Measurements from ENCODE around the gene CHD9NB.
"Not testable (repeated sequence)": the region's sequence is repeated elsewhere in the genome, so short reads cannot be mapped to it uniquely, and the experiment has no call there.

Gene CHD9NB

DNA sequence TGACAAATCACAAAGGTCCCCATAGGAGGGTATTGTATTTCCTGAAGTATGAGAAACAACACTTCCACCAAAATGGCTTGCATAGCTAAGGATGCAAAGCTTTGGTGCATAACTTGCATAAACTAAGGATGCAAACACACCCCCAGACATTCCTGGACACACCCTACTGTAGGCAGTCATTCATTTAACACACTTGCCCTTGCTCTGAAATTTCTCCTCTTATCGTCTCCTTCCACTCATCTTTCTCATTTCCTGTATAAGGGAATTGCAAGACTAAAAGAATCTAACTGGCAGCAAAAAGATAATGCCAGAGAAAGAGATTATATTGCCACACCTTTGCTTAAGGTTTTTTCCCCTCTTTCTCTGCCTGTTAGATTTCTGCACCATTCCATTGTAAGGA lies 30.4 kb upstream of the CHD9NB start:
- DNase-seq = no peak

GRCh38 chr16:53082509-53082908 lies 29.8 kb upstream of the CHD9NB start:
- no peak for DNase-seq

- DNase-seq = no peak
Observed at GRCh38 chr16:53081686-53082407, 29.1 kb upstream of the CHD9NB start.

DNA sequence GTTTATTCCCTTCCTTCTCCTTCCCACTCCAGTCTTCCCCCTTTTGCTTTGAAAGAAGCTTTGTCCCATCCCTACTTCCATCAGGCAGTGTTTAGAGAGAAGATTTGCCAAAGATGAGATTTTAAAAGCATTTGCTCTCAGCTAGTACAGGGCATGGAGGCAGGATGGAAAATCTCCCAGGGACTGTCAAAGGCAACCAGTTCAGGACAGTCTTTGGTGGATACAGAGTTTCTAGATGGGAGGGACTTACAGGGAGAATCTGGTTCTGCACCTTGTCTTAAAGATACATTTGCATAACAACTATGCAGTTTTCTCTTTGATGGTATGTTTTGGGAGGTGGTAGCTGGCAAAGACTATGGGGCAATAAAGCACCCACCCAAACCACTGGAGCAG lies 28.3 kb upstream of the CHD9NB start:
- no peak for DNase-seq

- no peak for DNase-seq
Observed at GRCh38 chr16:53080345-53081031, 27.8 kb upstream of the CHD9NB start.

- DNase-seq = no peak
Observed at GRCh38 chr16:53078765-53079485, 26.2 kb upstream of the CHD9NB start.

GRCh38 chr16:53078247-53078646 lies 25.6 kb upstream of the CHD9NB start:
- DNase-seq = no peak

- not testable (repeated sequence) for DNase-seq
Observed at GRCh38 chr16:53075461-53075860, 22.8 kb upstream of the CHD9NB start.

- not testable (repeated sequence) for DNase-seq
Observed at GRCh38 chr16:53074296-53074695, 21.6 kb upstream of the CHD9NB start.

GRCh38 chr16:53073022-53073421 lies 20.3 kb upstream of the CHD9NB start:
- no peak for DNase-seq

DNA sequence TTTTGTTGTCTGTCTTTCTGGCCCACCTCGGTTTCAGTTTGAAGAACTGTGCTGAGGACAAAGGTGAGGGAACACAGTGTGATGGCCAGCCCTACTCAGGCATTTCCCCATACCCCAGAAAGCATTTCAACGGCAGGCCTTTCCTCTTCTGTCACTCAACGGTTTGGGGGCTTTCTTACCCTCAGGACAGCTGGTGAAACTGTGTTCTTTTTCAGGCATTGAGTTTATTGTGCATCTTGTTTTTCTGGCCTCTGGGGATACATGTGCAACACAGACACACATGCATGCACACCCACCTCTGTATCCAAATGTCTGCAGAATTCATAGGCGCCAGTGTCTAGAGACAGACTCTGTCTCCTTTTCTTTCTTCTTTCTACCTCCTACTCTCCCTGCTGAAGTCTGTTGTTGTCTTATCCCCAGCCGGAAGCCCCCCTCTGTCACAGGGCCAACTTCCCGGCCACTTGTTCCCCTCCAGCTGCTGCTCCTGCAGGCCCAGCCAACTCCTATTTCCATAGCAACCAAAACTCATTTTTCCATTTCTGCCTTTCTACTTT lies 19.1 kb upstream of the CHD9NB start:
- no peak for DNase-seq

DNA sequence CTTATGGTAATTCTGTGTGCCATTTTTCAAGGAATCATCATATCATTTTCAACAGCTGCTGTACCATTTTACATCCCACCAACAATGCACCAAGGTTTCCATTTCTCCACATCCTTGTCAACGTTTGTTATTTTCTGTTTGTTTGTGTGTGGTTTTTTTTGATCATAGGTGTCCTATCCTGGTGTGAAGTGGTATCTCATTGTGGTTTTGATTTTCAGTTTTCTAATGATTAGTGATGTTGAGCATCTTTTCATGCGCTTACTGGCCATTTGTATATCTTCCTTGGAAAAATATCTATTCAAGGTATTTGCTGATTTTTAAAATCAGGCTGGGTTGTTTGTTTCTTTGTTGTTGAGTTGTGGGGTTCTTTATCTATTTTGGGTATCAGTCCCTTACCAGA lies 17.1 kb upstream of the CHD9NB start:
- DNase-seq = no peak

DNA sequence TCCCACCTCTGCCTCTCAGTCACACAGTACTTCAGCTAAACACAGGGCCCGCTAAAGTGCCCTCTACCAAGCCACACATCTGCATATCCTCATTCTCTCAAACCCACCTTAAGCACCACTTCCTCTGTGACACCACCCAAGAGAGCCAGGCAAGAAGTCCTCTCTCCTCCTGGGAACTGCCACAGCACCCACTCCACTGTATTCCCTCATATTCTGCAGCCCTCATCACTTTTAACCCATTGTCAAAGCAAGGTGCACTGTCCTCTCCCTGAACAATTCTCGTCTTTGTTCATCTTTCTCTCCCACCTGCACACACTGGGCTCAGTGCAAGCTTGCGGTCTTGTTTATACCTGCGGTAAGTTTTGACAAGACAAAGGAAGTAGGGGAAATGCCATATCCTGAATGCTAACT lies 15.7 kb upstream of the CHD9NB start:
- DNase-seq = no peak

DNA sequence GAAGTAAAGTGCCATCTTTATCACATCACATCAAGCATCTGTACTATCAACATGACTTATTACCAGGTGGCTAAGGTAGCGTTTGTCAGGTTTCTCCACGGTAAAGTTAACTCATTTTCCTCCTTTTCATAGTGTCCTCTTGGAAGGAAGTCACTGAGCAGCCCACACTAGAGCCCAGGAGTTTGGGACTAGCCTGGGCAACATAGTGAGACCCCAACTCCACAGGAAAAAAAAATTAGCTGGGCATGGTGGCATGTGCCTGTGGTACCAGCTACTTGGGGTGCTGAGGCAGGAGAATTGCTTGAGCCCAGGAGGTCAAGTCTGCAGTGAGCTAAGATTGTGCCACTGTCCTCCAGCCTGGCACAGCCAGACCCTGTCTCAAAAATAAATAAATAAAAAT lies 15.0 kb upstream of the CHD9NB start:
- no peak for DNase-seq

- no peak for DNase-seq
Observed at GRCh38 chr16:53065461-53066061, 12.9 kb upstream of the CHD9NB start.

DNA sequence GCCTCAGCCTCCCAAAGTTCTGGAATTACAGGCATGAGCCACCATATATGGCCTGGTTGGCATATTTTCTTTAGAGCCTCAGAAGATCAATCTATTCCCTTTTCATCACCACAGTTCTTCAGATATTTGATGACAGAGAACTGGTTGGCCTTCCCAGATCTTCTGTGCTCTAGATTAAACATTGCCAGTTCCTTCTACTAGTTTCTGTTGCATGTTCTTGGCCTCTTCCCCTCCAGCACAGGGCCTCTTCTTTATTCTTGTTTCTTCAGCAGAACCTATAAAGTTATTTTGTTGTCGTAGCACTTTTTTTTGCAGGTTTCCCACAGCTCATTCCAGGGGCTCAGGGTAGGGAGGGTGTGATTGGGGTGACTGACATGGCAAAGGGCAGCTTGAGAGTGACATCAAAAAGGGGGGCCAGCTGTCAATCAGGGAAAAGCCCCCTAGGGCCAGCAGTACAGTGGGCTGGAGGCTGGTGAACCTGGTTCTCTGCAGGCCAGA lies 11.4 kb upstream of the CHD9NB start:
- no peak for DNase-seq

DNA sequence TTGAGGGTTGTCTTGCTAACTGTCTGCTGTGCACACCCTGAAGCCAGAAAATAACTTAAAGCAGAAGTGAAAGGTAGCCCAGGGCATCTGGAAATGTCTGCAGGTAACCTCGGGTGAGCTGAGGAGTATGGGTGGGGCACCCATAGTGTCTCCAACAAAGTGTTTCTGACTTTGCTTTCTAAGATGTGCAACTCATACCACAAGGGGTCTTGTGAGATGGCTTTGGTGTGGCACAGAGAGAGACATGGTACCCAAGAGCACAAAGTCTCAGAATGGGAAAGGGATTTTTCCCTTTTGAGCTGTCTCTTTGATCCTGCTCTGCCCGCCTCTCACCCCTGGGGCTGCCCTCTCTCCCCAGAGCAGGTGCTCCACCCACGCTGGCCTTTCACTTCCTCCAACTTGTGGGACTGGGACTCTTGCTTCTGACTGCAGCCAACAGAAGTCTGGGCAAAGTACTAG lies 9.0 kb upstream of the CHD9NB start:
- DNase-seq = no peak

- no peak for DNase-seq
Observed at GRCh38 chr16:53061256-53061655, 8.6 kb upstream of the CHD9NB start.

GRCh38 chr16:53059672-53060071 lies 7.0 kb upstream of the CHD9NB start:
- no peak for DNase-seq

DNA sequence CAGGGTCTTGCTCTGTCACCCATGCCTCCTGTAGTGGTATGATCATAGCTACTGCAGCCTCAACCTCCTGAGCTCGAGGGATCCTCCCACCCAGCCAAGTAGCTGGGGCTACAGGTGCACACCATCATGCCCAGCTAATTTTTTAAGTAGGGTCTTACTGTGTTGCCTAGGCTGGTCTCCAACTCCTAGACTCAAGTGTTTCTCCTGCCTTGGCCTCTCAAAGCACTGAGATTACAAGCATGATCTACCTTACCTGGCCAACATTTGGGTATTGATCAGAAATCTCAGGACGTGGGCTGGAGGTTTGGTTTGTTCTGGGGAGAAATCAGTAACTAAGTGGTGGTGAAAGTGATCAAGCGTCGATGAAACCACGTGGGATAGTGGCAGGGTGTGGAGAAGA lies 6.2 kb upstream of the CHD9NB start:
- DNase-seq = no peak

DNA sequence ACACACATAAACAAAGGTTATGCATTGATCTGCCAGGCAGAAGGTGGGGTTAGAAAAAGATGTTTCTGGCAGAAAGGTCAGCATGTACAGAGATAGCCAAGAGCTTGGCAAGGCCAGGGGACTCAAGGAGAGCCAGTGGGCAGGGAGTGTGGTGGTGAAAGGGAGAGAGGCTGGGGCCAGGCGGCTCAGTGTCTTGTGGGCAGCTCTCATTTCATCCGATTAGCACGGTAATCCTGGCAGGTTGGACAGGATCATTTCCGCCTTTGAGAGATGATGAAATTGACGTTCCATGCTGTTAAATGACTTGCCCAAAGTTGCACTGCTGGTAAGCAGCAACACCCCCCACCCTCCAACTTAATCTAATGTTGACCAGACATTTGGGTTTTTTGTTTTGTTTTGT lies 5.7 kb upstream of the CHD9NB start:
- DNase-seq = no peak

DNA sequence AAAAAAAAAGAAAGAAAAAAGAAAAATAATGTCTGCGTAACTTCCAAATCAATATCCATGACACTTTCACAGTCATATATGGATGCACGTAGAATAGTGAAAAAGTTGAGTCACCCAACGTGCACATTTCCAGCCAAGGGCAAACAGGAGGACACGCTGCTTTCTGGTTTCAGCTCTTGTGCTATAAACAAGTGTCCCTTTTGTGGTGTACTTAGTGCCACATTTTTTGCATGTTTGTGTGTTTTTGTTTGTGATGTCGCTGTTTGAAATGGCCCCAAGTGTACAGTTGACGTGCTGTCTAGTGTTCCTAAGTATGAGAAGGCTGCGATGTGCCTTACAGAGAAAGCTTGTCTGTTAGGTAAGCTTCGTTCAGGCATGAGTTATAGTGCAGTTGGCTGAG lies 5.0 kb upstream of the CHD9NB start:
- no peak for DNase-seq

GRCh38 chr16:53056392-53056881 lies 3.7 kb upstream of the CHD9NB start:
- DNase-seq = no peak
